GM18868 (cell line): ENCODE results near the gene CDKN2B.
"Not testable (repeated sequence)": the region's sequence is repeated elsewhere in the genome, so short reads cannot be mapped to it uniquely, and the experiment has no call there.

Experiments used
- ATAC-seq: cut with Tn5 transposase; IDR thresholded peaks from one replicate; pipeline ENCODE4 v1.9.1; 2021; ENCODE audit warnings: mild to moderate bottlenecking, moderate library complexity; ENCODE audit not compliant: unreplicated experiment

Gene CDKN2B

GRCh38 chr9:22008717-22009505 is at the start of gene CDKN2B:
Gene CDKN2B (minus strand): TSS chr9:22009305. CDS start chr9:22008953, 352 bp downstream.
- ATAC-seq = peak; percentile 90

- ATAC-seq = not testable (repeated sequence)
Observed at GRCh38 chr9:22057972-22058371, 48.9 kb upstream of the CDKN2B start.

- ATAC-seq = no peak
Observed at GRCh38 chr9:22056402-22056801, 47.3 kb upstream of the CDKN2B start.

GRCh38 chr9:22055090-22055489 is 46.0 kb upstream of the CDKN2B start:
- ATAC-seq = no peak

- no peak for ATAC-seq
Observed at GRCh38 chr9:22054529-22054928, 45.4 kb upstream of the CDKN2B start.

GRCh38 chr9:22054076-22054475 is 45.0 kb upstream of the CDKN2B start:
- ATAC-seq = no peak

- no peak for ATAC-seq
Observed at GRCh38 chr9:22053178-22053577, 44.1 kb upstream of the CDKN2B start.

GRCh38 chr9:22052376-22052945 is 43.4 kb upstream of the CDKN2B start:
- ATAC-seq = peak; percentile 84

GRCh38 chr9:22050924-22051323 is 41.8 kb upstream of the CDKN2B start:
- peak; percentile 70 for ATAC-seq

- no peak for ATAC-seq
Observed at GRCh38 chr9:22049411-22049810, 40.3 kb upstream of the CDKN2B start.

- no peak for ATAC-seq
Observed at GRCh38 chr9:22047596-22047995, 38.5 kb upstream of the CDKN2B start.

- ATAC-seq = no peak
Observed at GRCh38 chr9:22046243-22046885, 37.3 kb upstream of the CDKN2B start.

- no peak for ATAC-seq
Observed at GRCh38 chr9:22045423-22045822, 36.3 kb upstream of the CDKN2B start.

- ATAC-seq = no peak
Observed at GRCh38 chr9:22044583-22044982, 35.5 kb upstream of the CDKN2B start.

GRCh38 chr9:22043928-22044327 is 34.8 kb upstream of the CDKN2B start:
- no peak for ATAC-seq

- ATAC-seq = no peak
Observed at GRCh38 chr9:22041775-22042174, 32.7 kb upstream of the CDKN2B start.

- no peak for ATAC-seq
Observed at GRCh38 chr9:22041344-22041743, 32.2 kb upstream of the CDKN2B start.

- ATAC-seq = no peak
Observed at GRCh38 chr9:22040760-22041159, 31.7 kb upstream of the CDKN2B start.

- ATAC-seq = no peak
Observed at GRCh38 chr9:22039258-22039657, 30.2 kb upstream of the CDKN2B start.

- peak; percentile 65 for ATAC-seq
Observed at GRCh38 chr9:22037954-22038690, 29.0 kb upstream of the CDKN2B start.

GRCh38 chr9:22036866-22037626 is 27.9 kb upstream of the CDKN2B start:
- no peak for ATAC-seq
